ENCODE data around the gene LRP1-AS. TPM values are rescaled to one million over a fixed set of nuclear protein-coding genes. Genes with fewer than 3 reads are reported as not detected.

Gene LRP1-AS
- total RNA-seq, 4 donors from 2014 or later, result not detected

- peak overlapping the region; percentile 58 to 99 (median 89) for H3K27ac ChIP-seq
- TF ChIP-seq CTCF (IDR thresholded peaks at IDR 0.05) (no peak), POLR2A (IDR thresholded peaks at IDR 0.05) (no peak), EP300 (IDR thresholded peaks at IDR 0.05) (no peak)
- no peaks in the 10 kb centered on the region for H3K9me3 ChIP-seq
- H3K27me3 ChIP-seq, result no peaks in the 10 kb centered on the region
- peaks cover 0 to 79% (median 54%) of the 10 kb centered on the region in 4 donors for H3K4me1 ChIP-seq
- H3K36me3 ChIP-seq, result no peaks in the 10 kb centered on the region
- DNase-seq (ENCODE audit: low spot score in 2 of 2), result no peak
- WGBS, 2 donors, result 39 to 41% methylated on average over 9 of the region's 9 CpGs
- peak overlapping the region in 3 of 4 donors; percentile 1 to 73 (median 7) for H3K4me3 ChIP-seq
These were observed 15.3 kb downstream of the LRP1-AS start for GRCh38 chr12:57131896-57132744.

GRCh38 chr12:57130941-57131340 is 16.5 kb downstream of the LRP1-AS start:
- Histone ChIP-seq H3K27ac (peak overlapping the region; percentile 97 to 99 (median 98)), H3K36me3 (no peaks in the 10 kb centered on the region), H3K4me3 (peak overlapping the region in 3 of 4 donors; percentile 2 to 83 (median 73)), H3K9me3 (no peaks in the 10 kb centered on the region), H3K27me3 (no peaks in the 10 kb centered on the region), H3K4me1 (peaks cover 0 to 75% (median 48%) of the 10 kb centered on the region in 4 donors)
- TF ChIP-seq CTCF (IDR thresholded peaks at IDR 0.05) (no peak), EP300 (IDR thresholded peaks at IDR 0.05) (no peak), POLR2A (IDR thresholded peaks at IDR 0.05) (no peak)
- WGBS, 2 donors, result 63 to 69% methylated on average over 2 of the region's 2 CpGs
- DNase-seq (ENCODE audit: low spot score in 2 of 2), result no peak

GRCh38 chr12:57129889-57130288 is 17.5 kb downstream of the LRP1-AS start:
- Histone ChIP-seq H3K36me3 (no peaks in the 10 kb centered on the region), H3K9me3 (no peaks in the 10 kb centered on the region), H3K4me3 (peak overlapping the region; percentile 73 to 88 (median 78)), H3K27me3 (no peaks in the 10 kb centered on the region), H3K27ac (peak overlapping the region; percentile 97 to 99 (median 98)), H3K4me1 (peaks cover 0 to 65% (median 37%) of the 10 kb centered on the region in 4 donors)
- peak in 1 of 2 donors; percentile 59 for TF ChIP-seq EP300 (IDR thresholded peaks at IDR 0.05)
- no peak for TF ChIP-seq CTCF (IDR thresholded peaks at IDR 0.05)
- peak in 1 of 2 donors; percentile 71 for DNase-seq (ENCODE audit: low spot score in 2 of 2)

GRCh38 chr12:57129321-57129842 is 18.0 kb downstream of the LRP1-AS start:
- H3K27me3 ChIP-seq, result no peaks in the 10 kb centered on the region
- H3K4me1 ChIP-seq, result peaks cover 0 to 59% (median 32%) of the 10 kb centered on the region in 4 donors
- DNase-seq (ENCODE audit: low spot score in 2 of 2), result no peak
- H3K27ac ChIP-seq, result peak overlapping the region; percentile 97 to 99 (median 98)
- no peaks in the 10 kb centered on the region for H3K36me3 ChIP-seq
- TF ChIP-seq EP300 (IDR thresholded peaks at IDR 0.05) (no peak), CTCF (IDR thresholded peaks at IDR 0.05) (no peak), POLR2A (IDR thresholded peaks at IDR 0.05) (no peak)
- peak overlapping the region; percentile 73 to 88 (median 78) for H3K4me3 ChIP-seq
- 2 to 9% methylated on average over 9 to 10 of the region's 12 CpGs for WGBS, 2 donors
- H3K9me3 ChIP-seq, result no peaks in the 10 kb centered on the region

Measured in tibial nerve (tissue), 4 donors.